IPS DF 6.9 (cell line): ENCODE measurements around the gene MACROD2.

ENCODE experiments used
- DNase-seq: peaks from one replicate; pipeline ENCODE4 v3.0.0-alpha.2; 2013; ENCODE audit warnings: low read depth, low spot score
- H3K27ac ChIP-seq: one replicate; pipeline ENCODE4 v1.5.1; 2013; ENCODE audit warnings: low read length, control low read depth
- H3K27me3 ChIP-seq: 2 replicates; pipeline ENCODE4 v1.6.1; 2013; ENCODE audit warnings: mild to moderate bottlenecking, low read length; ENCODE audit not compliant: control insufficient read depth, insufficient read depth
- H3K36me3 ChIP-seq: 2 replicates; pipeline ENCODE4 v1.6.1; 2013; ENCODE audit warnings: low read length; ENCODE audit not compliant: control insufficient read depth, insufficient read depth
- H3K4me1 ChIP-seq: 2 replicates; pipeline ENCODE4 v1.6.1; 2013; ENCODE audit warnings: low read length; ENCODE audit not compliant: control insufficient read depth, insufficient read depth
- H3K4me3 ChIP-seq: 2 replicates; pipeline ENCODE4 v1.5.1; 2013; ENCODE audit warnings: mild to moderate bottlenecking, low read length
- H3K9me3 ChIP-seq: 2 replicates; pipeline ENCODE4 v1.6.1; 2013; ENCODE audit warnings: low read length, inconsistent platforms; ENCODE audit not compliant: control insufficient read depth, insufficient read depth
- WGBS: extraction: QIAGEN DNeasy Blood & Tissue Kit; methylation state at CpG from one replicate; pipeline ENCODE4 v1.1.7; 2013; ENCODE audit warnings: mixed read lengths, missing lambda C conversion rate; ENCODE audit not compliant: insufficient read length, insufficient coverage; 5-methylcytosine and 5-hydroxymethylcytosine counted together

The MACROD2 gene

DNA sequence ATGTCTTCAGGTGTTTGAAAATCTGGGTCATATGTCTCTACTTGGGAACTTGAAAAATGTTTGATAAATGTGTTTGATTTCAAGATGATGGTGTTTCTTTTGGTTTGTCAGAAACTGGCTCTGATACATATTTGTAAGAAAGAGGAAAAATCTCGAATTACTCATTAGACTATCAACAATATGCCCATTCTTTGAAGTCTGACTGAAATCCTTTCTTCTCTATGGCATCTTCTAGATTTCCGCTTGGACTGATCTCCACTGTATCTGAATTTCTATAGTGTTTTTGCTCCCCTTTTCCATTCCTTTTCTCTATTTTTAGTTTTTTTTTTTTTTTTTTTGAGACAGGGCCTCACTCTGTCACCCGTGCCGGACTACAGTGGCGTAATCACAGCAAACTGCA lies 1481.5 kb downstream of the MACROD2 start:
- Histone ChIP-seq H3K27me3 (no peaks in the 10 kb centered on the region), H3K36me3 (no peaks in the 10 kb centered on the region), H3K4me1 (no peaks in the 10 kb centered on the region), H3K4me3 (no peak overlapping the region), H3K9me3 (no peaks in the 10 kb centered on the region), H3K27ac (no peak overlapping the region)
- no peak for DNase-seq
- WGBS = no CpG with 5 or more reads among the region's 5 CpGs

DNA sequence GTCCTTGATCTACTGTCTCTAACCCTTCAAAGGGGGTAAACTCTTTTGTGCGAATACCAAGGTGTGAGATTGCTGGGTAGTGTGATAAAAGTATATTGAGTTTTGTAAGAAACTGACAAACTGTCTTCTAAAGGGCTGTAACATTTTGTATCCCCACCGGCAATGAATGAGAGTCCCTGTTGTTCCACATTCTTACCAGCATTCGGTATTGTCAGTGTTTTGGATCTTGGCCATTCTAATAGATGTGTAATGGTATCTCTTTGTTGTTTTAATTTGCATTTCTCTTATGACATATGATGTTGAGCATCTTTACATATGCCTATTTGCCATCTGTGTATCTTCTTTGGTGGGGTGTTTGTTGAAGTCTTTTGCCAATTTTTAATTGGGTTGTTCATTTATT lies 1487.2 kb downstream of the MACROD2 start:
- H3K4me1 ChIP-seq = no peaks in the 10 kb centered on the region
- H3K4me3 ChIP-seq = no peak overlapping the region
- no peak overlapping the region for H3K27ac ChIP-seq
- H3K36me3 ChIP-seq = no peaks in the 10 kb centered on the region
- H3K27me3 ChIP-seq = no peaks in the 10 kb centered on the region
- no peaks in the 10 kb centered on the region for H3K9me3 ChIP-seq
- no CpG with 5 or more reads among the region's 3 CpGs for WGBS
- no peak for DNase-seq

DNA sequence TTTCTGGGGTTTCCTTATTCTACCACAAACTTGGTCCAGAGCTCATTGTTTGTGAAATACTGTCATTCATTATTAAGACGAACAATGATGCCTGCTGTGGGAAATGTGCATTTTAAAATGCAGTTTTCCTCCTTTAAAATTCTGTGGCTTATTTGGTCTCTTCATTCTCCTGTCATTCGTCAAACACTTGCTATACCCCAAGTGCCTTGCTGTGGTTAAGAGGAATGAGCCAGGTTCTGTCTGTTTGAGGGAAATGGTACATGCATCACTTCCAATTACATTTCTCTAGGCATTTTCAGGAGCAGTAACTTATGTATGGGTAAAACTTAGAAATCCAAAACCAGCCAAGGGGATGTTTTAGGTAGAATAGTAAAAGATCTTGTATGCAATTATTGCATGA lies 1490.2 kb downstream of the MACROD2 start:
- WGBS = no CpG with 5 or more reads among the region's 2 CpGs
- no peak for DNase-seq

DNA sequence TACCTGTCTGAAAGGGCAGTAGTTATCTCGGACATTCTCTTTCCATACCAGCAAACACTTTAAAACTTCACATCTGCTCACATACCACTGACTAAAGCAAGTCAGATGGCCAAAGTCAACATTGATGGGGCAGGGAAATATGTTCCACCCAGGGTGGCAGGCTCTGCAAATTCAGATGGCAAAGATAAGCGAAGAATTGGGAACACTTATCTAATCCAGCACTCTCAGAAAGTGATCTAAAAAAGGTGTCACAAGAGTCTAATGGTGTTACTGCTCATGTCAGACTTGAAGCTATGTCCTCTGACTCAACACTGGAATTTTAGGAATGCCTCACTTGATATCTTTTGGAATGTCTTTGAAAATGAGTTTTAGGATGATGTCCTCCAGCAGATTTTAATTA lies 1491.7 kb downstream of the MACROD2 start:
- H3K36me3 ChIP-seq = no peaks in the 10 kb centered on the region
- no CpG with 5 or more reads among the region's 2 CpGs for WGBS
- no peaks in the 10 kb centered on the region for H3K27me3 ChIP-seq
- no peaks in the 10 kb centered on the region; the same call in 1 of the 2 replicates for H3K4me1 ChIP-seq
- no peaks in the 10 kb centered on the region for H3K9me3 ChIP-seq
- no peak overlapping the region for H3K27ac ChIP-seq
- no peak for DNase-seq
- no peak overlapping the region for H3K4me3 ChIP-seq

More for the DNA sequence above, 1490.2 kb downstream of the MACROD2 start:
- Histone ChIP-seq H3K9me3 (no peaks in the 10 kb centered on the region), H3K4me1 (no peaks in the 10 kb centered on the region), H3K36me3 (no peaks in the 10 kb centered on the region), H3K27me3 (no peaks in the 10 kb centered on the region), H3K27ac (no peak overlapping the region), H3K4me3 (no peak overlapping the region)

DNA sequence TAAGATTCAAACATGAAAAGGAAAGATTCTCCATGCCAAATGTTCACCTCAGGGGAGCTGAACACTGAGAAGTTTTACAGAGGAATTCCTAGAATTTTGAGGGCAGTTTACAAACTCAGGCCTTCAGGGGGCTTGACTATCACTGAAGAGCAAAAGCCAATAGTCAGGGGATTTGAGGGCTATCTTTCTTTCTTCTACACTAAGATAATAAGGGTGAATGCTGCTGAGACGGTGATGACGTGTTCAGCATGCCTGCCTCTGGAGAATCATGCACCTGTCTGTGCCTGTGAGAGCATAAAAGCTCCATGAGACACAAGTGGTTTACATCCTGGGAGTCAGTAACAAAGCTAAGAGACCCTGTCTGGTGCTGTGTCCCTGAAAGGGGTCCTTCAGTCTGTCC lies 1492.4 kb downstream of the MACROD2 start:
- Histone ChIP-seq H3K4me1 (no peaks in the 10 kb centered on the region; the same call in 1 of the 2 replicates), H3K36me3 (no peaks in the 10 kb centered on the region), H3K4me3 (no peak overlapping the region), H3K9me3 (no peaks in the 10 kb centered on the region), H3K27me3 (no peaks in the 10 kb centered on the region), H3K27ac (no peak overlapping the region)
- no CpG with 5 or more reads among the region's 2 CpGs for WGBS
- DNase-seq = no peak

DNA sequence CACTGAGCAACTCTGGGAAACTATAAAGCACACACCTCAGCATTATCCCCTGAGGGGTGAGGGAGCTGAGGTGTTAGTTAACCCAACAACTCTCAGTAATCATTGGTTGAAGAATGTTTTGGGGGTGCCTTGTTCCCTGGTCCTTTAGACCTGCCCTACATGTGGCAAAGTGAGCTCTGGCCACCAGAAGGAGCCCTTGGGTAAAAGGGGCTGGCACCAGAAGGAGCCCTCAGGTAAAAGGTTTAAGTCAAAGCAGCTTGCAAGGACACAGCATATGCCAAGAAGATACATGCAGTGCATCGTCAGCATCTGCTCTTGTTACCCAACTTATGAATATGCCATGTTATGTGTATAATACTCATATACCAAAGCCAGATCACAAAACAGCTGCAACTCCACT lies 1496.3 kb downstream of the MACROD2 start:
- H3K27me3 ChIP-seq = no peaks in the 10 kb centered on the region
- no CpG with 5 or more reads among the region's 1 CpG for WGBS
- no peaks in the 10 kb centered on the region; the same call in 1 of the 2 replicates for H3K4me1 ChIP-seq
- no peaks in the 10 kb centered on the region for H3K9me3 ChIP-seq
- no peak overlapping the region for H3K27ac ChIP-seq
- no peak overlapping the region for H3K4me3 ChIP-seq
- DNase-seq = no peak
- no peaks in the 10 kb centered on the region for H3K36me3 ChIP-seq

DNA sequence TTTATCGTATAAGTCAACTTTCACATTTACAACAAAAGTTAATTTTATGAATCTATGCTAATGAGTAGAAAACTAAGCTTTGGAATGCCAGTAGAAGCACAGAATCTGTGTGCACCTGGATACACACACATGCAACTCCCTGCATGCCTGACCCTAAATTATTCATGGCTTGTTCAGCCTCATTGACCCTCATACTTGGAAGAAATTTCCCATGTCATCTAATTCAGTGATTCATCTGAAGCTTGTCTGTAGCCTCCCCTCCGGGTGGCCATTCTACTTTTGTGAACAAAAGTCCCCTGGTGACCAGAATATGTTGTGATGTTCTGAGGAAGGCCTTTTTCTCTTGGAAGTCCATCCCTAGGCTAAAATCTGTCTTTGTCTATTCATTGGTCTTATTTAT lies 1499.5 kb downstream of the MACROD2 start:
- DNase-seq = no peak
- no peak overlapping the region for H3K4me3 ChIP-seq
- H3K4me1 ChIP-seq = peaks cover 2% of the 10 kb centered on the region; the same call in 1 of the 2 replicates
- no peaks in the 10 kb centered on the region for H3K36me3 ChIP-seq
- no peaks in the 10 kb centered on the region for H3K27me3 ChIP-seq
- no peaks in the 10 kb centered on the region for H3K9me3 ChIP-seq
- WGBS = no CpG with 5 or more reads among the region's 2 CpGs
- H3K27ac ChIP-seq = no peak overlapping the region

DNA sequence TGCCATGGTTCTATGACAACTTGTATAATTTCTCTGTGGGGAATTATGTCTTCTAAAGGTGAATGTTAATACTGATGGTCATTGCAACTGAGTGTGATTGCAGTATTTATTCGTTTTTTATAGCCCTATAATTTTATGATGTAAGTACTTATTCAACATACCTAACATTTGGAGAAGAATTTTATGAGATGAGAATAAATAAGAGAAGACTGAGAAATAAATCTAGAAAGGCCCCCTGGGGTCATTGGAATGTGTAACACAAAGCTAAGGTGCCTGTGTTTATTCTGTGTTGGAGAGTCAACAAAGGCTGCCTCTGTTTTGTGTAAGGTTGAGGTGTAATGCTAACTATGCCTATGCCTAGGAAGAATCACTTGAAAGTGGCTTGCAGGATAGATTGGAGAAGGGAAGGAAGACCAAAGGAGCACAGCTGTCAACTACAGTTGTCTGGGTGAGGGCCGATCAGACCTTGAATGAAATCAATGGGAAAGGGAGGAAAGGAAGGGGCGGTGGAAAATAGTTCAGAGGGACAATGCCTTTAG lies 1501.3 kb downstream of the MACROD2 start:
- H3K4me1 ChIP-seq = peaks cover 2% of the 10 kb centered on the region; the same call in 1 of the 2 replicates
- DNase-seq = no peak
- no peaks in the 10 kb centered on the region for H3K9me3 ChIP-seq
- no peak overlapping the region for H3K27ac ChIP-seq
- no peaks in the 10 kb centered on the region for H3K27me3 ChIP-seq
- no peak overlapping the region for H3K4me3 ChIP-seq
- WGBS = no CpG with 5 or more reads among the region's 3 CpGs
- H3K36me3 ChIP-seq = no peaks in the 10 kb centered on the region

DNA sequence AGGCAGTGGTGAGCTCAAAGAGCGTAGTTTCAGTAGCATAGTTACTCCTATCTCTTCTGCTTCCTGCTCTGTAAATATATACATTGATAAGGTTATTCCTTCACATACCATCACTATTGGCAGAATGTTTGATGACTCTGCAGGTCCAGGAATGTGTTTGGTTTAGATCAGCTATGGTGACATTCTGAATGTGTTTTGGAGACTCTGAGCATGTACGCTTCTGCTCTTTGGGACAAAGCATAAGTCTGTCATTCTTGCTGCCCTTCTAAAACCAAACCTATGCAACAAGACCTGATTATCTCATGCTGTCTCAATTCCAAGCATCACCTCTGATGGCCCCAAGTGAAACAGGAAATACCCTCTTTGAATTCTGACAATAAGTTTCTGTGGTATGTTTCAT lies 1503.6 kb downstream of the MACROD2 start:
- H3K27me3 ChIP-seq = no peaks in the 10 kb centered on the region
- no CpG with 5 or more reads among the region's 2 CpGs for WGBS
- no peaks in the 10 kb centered on the region for H3K36me3 ChIP-seq
- peaks cover 2% of the 10 kb centered on the region; the same call in 1 of the 2 replicates for H3K4me1 ChIP-seq
- DNase-seq = no peak
- no peaks in the 10 kb centered on the region for H3K9me3 ChIP-seq
- no peak overlapping the region for H3K27ac ChIP-seq
- no peak overlapping the region for H3K4me3 ChIP-seq

DNA sequence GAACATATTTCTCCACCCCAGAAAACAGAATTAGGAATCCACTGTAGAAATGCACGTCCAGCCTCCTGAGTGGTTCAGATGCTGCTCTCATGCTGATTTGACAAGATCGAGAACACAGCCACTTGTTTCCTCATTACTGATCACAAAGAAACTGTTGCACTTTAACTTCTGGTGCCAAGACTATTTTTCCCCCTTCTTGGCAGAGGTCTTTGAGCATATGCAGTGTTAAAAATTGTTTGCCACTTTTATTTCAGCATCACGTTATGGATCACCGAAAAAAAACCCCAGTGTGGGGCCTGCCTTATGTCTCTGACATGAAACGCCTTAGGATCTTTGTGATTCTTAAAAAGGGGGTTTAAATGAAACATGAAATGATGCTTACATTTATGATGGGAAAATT lies 1511.0 kb downstream of the MACROD2 start:
- Histone ChIP-seq H3K27me3 (no peaks in the 10 kb centered on the region), H3K4me1 (no peaks in the 10 kb centered on the region), H3K36me3 (no peaks in the 10 kb centered on the region), H3K27ac (no peak overlapping the region), H3K9me3 (no peaks in the 10 kb centered on the region), H3K4me3 (no peak overlapping the region)
- no CpG with 5 or more reads among the region's 5 CpGs for WGBS
- DNase-seq = no peak

DNA sequence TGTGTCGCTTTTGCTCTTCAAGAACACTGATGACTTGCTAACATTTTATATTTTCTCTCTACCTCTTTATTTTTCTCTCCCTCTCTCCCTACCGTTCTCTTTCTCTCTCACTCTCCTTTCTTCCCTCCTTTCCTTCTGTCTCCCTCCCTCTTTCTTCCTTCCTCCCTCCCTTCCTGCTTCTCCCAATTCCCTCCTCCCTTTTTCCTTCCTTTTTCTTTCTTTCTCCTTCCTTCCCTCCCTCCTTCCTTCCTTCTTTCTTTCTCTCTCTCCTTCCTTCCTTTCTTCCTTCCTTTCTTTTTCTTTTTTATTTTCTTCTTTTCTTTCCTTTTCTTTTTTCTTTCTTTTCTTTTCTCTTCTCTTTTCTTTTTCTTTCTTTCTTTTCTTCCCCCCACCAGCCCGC lies 1511.8 kb downstream of the MACROD2 start:
- WGBS = 100% methylated on average over 1 of the region's 3 CpGs
- no peak overlapping the region for H3K27ac ChIP-seq
- no peak overlapping the region for H3K4me3 ChIP-seq
- no peaks in the 10 kb centered on the region for H3K27me3 ChIP-seq
- no peak for DNase-seq
- no peaks in the 10 kb centered on the region for H3K9me3 ChIP-seq
- no peaks in the 10 kb centered on the region for H3K36me3 ChIP-seq
- H3K4me1 ChIP-seq = no peaks in the 10 kb centered on the region
